ENCODE measurements around the gene SLC39A11.
"Not testable (repeated sequence)": the region's sequence is repeated elsewhere in the genome, so short reads cannot be mapped to it uniquely, and the experiment has no call there.

The SLC39A11 gene

DNA sequence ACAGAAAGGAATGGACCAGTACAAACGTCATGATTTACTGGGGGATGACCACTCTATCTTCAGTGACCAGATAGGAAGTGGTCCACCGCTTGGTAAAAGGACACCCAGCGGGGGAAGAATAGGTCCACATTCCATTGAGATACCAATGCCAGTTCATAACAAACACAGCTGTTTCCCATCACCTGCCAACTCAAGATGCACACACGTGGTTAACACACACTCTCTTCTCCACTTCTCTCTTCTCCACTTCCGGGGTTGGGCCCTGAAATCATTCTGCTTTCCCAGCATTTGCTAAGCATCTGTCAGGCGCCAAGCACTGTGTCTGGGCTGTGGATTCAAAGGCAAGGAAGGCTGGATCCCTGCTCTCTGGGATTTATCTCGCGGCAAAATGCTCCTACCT lies 175.5 kb downstream of the SLC39A11 start:
- no peak for DNase-seq (ENCODE audit: low read depth)

DNA sequence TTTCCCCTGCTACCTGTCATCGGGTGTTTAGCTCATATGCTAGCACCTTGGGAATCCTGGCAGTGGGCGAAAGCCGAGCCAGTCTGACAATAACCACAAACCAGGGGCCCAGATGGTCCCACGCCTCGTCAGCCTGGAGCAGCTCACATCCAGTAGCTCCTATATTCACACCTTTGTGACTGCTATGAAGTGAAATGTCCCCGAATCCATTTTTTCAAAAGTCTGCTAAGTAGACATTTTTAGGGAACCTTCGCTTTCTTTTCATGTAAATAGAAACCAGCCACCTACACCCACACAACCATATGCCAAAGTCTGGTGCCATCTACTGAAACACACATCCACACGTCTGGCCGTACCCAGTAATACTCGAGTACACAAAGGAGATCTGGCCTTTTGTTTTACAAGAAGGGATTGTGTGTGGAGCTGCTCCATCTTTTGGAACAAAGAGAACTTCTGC lies 176.8 kb downstream of the SLC39A11 start:
- no peak for DNase-seq (ENCODE audit: low read depth)

DNA sequence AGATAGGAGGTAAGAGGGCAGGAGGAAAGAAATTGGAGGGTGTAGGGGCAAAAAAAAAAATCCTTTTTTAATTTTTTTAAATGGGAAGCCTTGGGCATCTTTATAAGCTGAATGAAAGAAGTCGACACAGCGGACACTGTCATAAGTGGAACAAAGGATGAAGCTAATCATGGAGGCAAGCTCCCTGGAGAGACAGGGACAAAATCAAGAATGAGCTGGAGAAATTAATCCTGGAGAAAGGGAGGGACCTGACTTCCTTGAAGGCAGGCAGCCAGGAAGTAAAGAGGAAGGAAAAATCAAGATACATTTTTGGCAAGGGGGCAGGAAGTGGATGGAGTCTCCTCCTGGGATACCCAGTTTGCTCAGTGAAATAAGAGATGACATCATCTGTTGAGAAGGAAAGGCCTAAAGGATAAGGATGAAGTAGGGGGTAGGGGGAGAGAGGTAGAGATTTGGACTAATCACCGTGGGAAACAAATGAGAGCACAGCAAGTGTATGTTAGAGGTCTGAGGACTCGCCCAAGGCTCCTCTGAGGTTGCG lies 179.3 kb downstream of the SLC39A11 start:
- DNase-seq (ENCODE audit: low read depth): no peak

DNA sequence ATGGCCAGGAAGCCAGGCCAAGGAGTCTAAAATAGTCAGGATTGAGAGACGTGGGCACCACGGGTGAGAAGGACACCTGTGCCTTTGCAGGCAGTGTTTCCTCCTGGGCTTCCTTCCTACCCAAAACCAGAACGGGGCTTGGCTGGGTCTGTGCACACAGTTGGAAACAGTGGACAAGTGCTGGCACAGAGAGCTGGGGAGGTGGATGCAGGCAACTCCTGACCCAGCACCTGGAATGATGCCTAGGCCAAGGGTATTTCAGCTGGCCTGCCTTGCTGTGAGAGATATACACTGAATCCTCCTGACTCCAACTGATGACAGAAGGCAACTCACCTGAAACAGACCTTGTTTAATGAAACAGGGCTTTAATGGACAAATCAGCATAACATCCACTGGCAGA lies 186.2 kb downstream of the SLC39A11 start:
- DNase-seq (ENCODE audit: low read depth): no peak

DNA sequence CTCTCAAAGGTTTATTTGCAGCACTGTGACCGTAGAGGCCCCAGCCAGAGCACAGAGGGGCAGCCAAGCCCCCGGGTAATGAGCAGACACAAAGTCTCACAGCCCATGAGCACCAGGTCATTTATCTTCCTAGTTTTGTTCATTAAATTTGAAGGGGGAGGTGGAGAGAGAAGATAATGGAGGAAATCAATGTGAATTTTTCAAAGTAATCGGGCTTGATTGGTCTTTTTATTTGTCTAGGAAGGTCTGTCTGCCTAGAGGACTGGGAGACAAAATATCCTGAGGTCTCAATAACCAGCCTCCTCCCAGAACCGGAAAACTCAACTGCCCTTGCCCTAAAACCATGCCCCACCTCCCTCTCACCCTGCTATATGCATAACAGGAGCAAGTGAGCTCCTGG lies 189.0 kb downstream of the SLC39A11 start:
- DNase-seq (ENCODE audit: low read depth): no peak

DNA sequence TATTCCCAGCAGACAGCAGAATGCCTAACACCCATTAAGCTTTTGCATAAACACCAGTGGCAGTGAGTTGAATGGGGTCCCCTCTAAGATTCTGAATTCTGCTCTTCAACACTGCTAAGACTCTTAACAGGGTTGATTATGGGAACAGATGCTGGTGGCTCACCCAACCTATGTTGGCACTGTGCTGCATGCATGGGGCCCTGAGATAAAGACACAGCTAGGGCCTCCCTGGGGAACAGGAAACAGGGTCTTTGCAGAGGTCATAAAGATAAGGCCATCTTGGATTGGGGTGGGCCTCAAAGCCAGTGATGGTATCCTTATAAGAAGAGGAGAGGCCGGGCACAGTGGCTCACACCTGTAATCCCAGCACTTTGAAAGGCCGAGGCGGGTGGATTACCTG lies 190.8 kb downstream of the SLC39A11 start:
- no peak for DNase-seq (ENCODE audit: low read depth)

DNA sequence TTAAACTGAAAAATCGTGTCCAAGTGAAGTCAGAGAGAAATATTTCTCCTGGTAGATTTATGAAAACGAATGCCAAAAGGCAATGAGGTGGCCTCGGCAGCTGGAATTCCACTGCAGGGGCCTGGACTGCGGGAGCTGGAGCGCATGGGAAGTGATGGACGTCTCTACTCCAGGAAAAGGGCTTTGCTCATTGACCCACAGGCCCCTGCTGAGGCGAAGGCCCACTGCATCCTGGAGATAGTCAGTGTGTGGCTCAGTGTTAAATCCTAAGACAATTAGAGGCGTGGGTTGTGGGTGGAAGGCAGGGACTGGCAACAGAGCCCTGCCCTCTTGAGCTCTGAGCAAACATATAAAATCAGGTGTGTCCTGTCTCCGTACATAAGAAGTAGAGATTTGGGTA lies 191.4 kb downstream of the SLC39A11 start:
- no peak for DNase-seq (ENCODE audit: low read depth)

DNA sequence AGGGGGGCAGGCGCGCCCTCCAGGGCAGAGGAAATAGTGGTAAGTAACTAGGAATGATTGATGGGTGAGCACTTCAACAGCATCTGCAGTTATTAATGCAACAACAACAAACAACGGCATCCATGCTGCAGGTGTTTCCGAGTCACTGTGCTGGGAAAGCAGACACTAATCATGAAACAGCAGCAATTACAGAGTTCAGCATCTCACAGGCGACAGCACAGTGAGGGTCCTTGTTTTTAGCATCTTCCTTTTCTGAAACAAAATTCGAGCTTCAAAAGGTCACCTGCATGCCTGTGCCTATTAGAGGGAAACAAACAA lies 191.9 kb downstream of the SLC39A11 start:
- no peak for DNase-seq (ENCODE audit: low read depth)

DNA sequence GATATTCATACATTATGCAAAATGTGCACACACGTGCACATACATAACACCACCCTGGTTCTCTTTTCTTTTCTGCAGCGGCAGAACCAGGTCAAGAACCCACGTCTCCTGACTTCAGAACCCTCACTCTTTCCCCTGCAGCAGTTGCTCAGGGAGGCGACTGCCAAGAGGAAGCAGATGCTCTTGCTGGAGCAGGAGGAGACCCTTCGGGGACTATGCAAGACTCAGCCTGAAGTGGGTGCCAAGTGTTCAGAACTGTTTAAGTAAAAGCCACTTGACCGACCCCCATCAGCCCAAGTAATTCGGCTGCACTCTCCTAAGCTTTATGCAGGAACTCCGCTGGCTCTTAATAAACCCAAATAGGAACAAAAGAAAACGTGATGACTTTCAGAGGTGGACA lies 193.8 kb downstream of the SLC39A11 start:
- no peak for DNase-seq (ENCODE audit: low read depth)

DNA sequence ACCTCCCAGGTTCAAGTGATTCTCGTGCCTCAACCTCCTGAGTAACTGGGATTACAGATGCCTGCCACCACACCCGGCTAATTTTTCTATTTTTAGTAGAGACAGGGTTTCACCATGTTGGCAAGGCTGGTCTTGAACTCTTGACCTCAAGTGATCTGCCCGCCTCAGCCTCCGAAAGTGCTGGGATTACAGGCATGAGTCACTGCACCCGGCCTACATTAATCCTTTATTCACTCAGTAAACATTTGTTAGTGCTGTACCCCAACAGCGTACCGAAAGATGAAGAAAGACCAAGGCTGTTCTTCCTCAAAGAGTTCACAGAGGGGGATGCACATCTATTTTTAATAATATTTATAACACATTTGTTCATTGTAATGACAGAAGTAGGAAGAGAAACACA lies 196.2 kb downstream of the SLC39A11 start:
- not testable (repeated sequence) for DNase-seq (ENCODE audit: low read depth)

DNA sequence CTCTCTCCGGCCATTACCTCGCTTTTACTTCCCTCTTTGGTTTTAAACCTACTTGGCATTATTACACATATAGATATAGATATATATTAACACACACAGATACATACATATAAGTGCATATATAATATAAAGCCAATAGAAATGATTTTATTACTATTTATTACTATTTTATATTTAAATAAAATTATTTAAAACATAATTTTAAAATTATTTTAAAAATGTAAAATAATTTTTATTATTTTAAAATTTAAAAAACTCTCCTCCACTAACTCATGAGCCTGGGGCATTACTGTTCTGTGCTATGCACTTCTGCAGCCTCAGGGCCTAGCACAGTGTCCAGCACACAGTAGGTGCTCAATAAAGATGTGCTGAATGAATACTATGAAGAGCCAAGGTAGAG lies 200.9 kb downstream of the SLC39A11 start:
- no peak for DNase-seq (ENCODE audit: low read depth)

DNA sequence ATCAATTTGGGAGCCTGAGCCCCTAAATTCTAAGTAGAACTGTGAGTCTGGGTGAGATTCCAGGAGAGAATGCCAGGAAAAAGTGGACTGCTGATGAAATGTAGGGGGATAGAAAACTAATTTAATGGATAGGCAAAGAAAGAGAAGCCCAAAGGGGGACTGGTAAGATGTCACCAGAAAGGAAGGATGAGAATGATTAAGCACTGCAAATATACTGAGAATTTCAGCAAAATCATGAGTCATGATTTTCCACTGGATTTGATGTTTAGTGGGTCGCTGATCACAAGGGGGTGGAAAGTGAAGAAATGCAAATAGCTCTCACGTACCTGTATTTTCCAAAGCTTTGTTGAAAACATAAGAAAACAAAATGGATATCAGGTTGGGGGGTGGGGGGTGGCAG lies 201.8 kb downstream of the SLC39A11 start:
- peak; percentile 16 for DNase-seq (ENCODE audit: low read depth)

DNA sequence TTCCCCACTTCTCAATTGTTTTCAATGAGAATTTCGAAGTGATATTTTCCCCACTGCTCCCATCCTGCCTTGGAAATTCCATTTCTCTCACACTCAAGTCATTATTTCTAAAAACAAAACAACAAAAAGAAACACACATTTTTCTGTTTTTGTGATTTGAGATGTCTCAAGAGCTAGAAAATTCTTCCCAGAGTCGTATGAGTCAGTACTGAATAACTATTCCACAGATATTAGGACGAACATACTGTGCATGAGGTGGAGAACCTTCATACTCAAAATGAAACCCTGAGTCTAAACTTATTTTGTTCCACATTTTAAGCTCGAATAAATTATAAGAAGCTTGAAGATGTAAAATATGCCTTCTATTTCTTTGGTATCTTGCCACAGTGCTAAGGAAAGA lies 204.6 kb downstream of the SLC39A11 start:
- no peak for DNase-seq (ENCODE audit: low read depth)

DNA sequence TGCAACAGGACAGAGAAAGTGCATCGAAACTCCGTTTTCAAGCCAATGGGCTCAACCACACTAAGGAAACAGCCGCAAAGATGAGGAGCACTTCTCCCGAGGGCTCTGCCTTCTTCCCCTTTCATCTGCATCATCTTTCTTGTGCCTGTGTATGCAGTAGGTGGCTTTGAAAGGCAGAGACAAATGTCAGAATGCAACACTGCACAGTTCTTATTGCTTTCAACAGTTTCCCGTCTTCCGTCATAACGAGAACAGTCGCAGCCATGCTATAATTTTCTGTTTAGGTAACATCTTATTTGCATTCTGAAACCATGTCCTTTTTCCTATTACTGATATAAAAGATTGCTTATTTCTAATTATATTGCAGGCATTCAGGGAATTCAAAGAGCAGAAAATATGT lies 205.2 kb downstream of the SLC39A11 start:
- no peak for DNase-seq (ENCODE audit: low read depth)

DNA sequence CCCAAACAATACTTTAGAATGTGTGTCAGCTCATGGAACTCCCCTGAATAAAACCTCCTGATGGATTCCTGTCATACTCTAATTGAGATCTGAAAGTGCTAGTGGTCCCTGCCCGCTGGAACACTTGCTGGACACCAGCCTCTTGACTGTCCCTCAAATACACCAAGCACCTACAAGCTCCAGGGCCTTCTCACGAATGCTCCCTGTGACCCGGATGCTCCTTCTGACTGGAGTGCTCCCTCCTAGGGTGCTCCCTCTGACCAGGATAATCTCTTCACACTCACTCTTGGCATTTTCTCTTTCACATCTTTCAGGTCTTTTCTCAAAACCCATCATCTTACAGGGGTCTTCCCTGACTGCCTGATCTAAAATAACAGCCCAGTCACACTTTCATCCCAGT lies 205.9 kb downstream of the SLC39A11 start:
- no peak for DNase-seq (ENCODE audit: low read depth)

DNA sequence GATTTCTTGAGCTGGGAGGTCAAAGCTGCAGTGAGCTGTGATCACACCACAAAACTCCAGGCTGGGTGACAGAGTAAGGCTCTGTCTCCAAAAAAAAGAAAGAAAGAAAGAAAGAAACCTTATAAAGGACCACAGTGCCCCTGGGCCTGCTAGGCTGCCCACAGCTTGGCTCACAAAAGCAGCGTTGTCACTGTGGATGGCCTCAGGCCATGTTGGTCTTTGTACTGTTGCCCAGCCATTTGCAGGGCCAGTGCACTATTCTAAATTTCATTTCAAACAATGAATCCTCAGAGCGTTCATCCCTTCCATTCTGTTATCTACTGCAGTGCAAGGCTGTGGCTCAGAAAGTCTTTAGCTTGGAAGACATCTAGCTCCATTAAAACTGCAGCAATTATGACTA lies 208.4 kb downstream of the SLC39A11 start:
- no peak for DNase-seq (ENCODE audit: low read depth)

DNA sequence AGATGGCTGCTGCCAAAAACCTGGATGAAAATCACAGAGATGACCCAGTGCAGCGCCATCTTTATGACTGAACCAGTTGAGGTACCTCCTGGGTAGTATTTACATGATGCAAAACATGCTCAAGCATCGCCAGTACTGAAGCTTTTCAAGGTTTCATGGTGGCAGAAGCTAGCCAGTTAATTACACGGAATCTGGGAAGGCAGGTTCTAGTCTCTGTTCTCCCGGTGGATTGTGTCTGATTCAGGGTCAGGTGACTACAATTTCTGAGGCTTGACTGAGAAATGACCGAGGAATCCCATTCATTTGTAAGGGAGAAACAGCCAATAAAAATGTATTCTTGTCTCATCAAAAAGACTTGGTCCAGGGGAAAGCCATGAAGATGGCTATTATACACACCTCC lies 209.1 kb downstream of the SLC39A11 start:
- no peak for DNase-seq (ENCODE audit: low read depth)

DNA sequence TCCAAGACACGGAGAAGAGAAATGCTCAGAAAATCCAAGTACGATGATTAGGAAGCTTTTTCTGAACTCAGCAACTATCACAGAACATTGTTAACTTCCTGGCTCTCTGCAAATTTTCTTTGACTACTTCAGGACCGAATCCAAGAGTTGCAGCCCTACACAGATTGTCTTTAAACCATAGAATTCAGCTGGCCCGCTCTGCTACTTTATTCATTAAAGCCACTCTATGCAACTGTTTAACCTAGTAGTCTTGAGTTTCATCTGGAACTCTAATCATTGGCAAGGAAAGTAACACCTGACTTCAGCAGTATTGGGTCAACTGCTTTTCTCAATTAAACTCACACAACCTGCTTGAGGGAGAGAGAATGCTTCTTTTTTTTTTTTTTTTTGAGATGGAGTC lies 210.1 kb downstream of the SLC39A11 start:
- DNase-seq (ENCODE audit: low read depth): no peak

DNA sequence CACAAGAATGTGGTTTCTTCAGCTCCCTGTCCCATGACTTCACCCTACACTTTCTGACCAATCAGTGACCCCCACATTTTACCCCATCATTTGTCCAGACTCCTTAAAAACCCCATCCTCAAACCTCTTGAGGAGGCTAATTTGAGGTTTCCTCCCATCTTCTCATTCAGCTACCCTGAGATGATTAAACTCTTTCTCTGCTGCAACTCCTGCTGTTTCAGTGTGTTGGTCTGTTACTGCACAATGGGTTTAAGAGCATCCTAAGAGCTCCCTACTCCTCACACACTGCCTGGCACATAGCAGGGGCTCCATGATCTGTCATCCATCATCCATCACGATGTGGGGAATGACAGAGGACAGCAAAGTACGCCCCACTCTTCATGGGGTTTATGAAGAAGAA lies 212.6 kb downstream of the SLC39A11 start:
- no peak for DNase-seq (ENCODE audit: low read depth)

DNA sequence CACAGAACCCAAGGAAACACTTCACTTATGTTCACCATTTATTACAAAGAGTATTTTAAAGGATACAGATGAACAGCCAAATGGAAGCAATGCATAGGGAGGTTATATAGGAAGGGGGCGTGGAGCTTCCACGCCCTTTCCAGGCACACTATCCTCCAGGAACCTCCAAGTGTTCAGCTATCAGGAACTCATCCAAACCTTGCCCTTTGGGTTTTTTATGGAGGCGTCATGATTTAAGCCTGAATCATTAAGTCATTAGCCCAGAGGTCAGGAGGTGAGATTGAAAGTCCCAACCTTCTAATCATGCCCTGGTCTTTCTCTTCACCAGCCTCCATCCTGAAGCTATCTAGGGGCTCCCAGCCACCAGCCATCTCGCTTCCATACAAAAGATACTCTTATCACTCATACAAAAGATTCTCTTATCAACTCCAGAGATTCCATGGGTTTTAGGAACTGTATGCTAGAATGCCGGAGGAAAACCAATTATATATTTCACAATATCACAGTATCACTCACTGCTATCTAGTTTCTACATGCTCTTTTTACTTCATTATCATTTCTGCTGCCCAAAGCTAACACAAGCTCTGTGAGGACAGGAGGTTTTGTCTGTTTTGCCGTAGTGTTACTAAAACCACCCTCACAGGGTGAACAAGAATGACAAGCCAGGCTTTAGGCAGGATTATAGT lies 213.4 kb downstream of the SLC39A11 start:
- no peak for DNase-seq (ENCODE audit: low read depth)

DNA sequence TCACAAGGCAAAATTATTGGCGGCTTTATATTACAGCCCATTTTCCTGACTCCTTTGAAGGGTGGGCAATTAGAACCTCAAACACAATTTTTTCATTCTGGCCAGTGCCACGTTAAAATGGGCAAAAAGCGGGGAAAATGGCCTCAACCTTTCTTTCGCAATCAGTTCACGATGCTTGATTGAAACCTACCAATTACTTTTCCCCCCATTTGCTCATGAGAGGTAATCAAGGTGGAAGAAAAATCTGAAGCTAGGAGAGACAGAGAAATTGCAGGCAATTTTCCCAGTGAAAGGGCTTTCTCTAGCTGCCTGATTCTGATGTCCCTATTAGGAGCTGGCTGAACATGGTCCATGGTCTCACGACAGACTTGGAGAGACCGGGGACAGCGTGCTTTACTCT lies 215.1 kb downstream of the SLC39A11 start:
- no peak for DNase-seq (ENCODE audit: low read depth)

DNA sequence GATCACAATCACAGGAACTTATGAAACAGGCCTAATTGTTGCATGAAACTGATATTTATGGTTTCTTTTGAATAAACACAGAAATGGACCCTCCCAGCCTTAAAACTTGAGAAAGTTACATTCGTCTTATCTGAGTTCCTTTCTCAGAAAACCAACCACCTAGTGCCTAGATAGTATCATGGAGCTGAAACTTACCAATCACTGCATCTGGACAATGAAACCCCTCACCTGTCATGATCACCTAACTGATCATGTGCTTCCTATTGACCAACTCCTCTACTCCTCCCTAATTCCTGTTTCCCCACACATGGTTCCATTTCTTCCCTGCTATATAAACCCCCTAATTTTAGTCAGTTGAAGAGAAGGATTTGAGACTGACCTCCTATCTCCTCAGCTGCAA lies 216.1 kb downstream of the SLC39A11 start:
- DNase-seq (ENCODE audit: low read depth): no peak

DNA sequence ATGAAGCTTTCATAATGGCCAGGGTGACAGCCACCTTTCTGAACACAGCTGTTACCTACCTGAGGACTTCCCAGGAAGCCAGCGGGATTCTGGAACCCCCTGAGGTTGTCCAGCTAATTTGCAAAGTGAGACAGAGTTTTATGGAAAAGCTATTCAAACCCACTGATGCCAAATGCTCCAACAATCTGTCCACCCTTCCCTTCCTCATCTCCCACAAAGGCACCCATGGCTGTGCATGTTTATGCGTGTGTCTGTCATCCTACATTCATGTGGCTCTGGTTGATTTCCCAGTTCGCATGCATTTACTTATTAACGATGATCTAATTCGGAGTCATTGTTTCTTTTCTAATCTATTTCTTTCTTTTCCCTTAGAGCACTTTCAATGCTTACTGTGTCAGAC lies 217.1 kb downstream of the SLC39A11 start:
- no peak for DNase-seq (ENCODE audit: low read depth)

DNA sequence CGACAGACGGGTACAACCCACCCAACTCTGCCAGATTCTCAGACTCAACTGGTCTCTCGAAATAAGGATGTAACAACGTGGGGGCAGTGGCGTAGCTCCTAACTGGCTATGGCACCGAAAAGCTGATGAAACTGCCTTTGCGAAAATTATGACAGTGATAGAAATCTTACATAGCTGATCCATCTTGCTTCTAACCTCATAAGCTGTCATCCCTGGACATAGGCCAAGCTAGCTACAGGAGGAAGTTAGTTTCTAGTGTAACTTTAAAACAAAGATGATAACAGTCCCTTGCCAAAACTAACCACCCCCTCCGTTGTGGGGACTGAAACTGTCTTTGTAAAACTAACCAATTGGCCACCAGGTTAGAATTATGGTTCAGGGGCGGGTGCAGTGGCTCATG lies 220.1 kb downstream of the SLC39A11 start:
- DNase-seq (ENCODE audit: low read depth): no peak
